ENCODE data around the gene LOXL3. TPM values are rescaled to one million over a fixed set of nuclear protein-coding genes. Genes with fewer than 3 reads are reported as not detected.

LOXL3 gene
- total and polyA plus RNA-seq, 2 donors (not counting 1 experiment from before 2014, with no cell fraction given), result 0.97 to 1.2 TPM

DNA sequence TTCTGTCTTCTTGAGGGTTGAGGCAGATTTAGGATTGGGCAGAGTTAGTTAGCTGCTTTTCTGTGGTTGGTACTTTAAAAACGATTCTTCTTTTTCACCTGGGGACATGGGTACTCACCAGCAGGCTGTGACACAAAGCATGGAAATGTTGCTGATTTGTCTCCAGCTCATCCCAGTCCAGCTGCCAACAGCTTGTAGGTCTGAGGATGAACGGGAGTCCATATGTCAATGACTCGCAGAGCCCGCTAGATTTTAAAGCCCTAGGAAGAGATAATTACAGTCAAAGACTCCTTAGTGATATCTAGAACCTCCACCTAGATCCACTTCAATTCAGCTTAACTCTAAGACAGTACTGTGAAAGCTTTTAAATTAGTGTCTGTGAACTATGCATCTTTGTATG, 21.6 kb upstream of the LOXL3 start:
- POLR2A ChIA-PET, result interaction anchor here (0.6 kb wide), 1 partner anchor 123 kb away, joined by 5 read pairs; no protein-coding TSS in a partner anchor
- no peak overlapping the region for H3K27ac ChIP-seq (ENCODE audit: low read length in 2 of 2)
- H3K79me2 ChIP-seq (ENCODE audit: control insufficient read depth, insufficient read depth, low read length), result no peaks in the 10 kb centered on the region
- Mint-ChIP-seq H3K27ac (no peak overlapping the region), H3K4me3 (no peak overlapping the region), H3K9me3 (ENCODE audit: insufficient read depth) (no peaks in the 10 kb centered on the region), H3K27me3 (no peaks in the 10 kb centered on the region), H3K4me1 (peaks cover 46% of the 10 kb centered on the region)
- TF ChIP-seq, protein P1, sequence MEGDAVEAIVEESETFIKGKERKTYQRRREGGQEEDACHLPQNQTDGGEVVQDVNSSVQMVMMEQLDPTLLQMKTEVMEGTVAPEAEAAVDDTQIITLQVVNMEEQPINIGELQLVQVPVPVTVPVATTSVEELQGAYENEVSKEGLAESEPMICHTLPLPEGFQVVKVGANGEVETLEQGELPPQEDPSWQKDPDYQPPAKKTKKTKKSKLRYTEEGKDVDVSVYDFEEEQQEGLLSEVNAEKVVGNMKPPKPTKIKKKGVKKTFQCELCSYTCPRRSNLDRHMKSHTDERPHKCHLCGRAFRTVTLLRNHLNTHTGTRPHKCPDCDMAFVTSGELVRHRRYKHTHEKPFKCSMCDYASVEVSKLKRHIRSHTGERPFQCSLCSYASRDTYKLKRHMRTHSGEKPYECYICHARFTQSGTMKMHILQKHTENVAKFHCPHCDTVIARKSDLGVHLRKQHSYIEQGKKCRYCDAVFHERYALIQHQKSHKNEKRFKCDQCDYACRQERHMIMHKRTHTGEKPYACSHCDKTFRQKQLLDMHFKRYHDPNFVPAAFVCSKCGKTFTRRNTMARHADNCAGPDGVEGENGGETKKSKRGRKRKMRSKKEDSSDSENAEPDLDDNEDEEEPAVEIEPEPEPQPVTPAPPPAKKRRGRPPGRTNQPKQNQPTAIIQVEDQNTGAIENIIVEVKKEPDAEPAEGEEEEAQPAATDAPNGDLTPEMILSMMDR (IDR thresholded peaks at IDR 0.05), result no peak
- no peak for TF ChIP-seq EZH2 (IDR thresholded peaks at IDR 0.05; ENCODE audit: borderline replicate concordance, insufficient read depth, low read depth, low read length, poor library complexity, severe bottlenecking)
- no peak overlapping the region for H2AFZ ChIP-seq (ENCODE audit: insufficient read depth, low read depth, low read length, poor library complexity, severe bottlenecking)
- intact Hi-C loops (cut with micrococcal nuclease), result loop anchor here (2.0 kb wide), 1 partner anchor 17 kb away; no protein-coding TSS in a partner anchor
- DNase-seq (no peak), ATAC-seq (ENCODE audit: low read depth) (no peak)
- H3K36me3 ChIP-seq (replicated peaks in 1 of 2; ENCODE audit: control extremely low read depth in 1 of 2, control insufficient read depth in 1 of 2, extremely low read depth in 1 of 2, insufficient read depth in 2 of 2, low read length in 1 of 2), result no peaks in the 10 kb centered on the region
- no peaks in the 10 kb centered on the region for H4K20me1 ChIP-seq (ENCODE audit: control insufficient read depth, insufficient read depth, low read length, poor library complexity, severe bottlenecking)
- no peaks in the 10 kb centered on the region for H3K27me3 ChIP-seq (replicated peaks in 1 of 4; ENCODE audit: control extremely low read depth in 1 of 4, control insufficient read depth in 3 of 4, insufficient read depth in 4 of 4, low read length in 3 of 4)
- CTCF ChIA-PET, result interaction anchor here (0.7 to 10.3 kb wide), 4 partner anchors 11 to 92 kb away, joined by 3 to 103 read pairs (median 4); partner anchors contain the start of gene DOK1
- H3K4me3 ChIP-seq (ENCODE audit: control extremely low read depth in 1 of 5, extremely low read depth in 1 of 5, insufficient read depth in 1 of 5, low read depth in 2 of 5, low read length in 4 of 5), result no peak overlapping the region
- no peak overlapping the region for H3K9ac ChIP-seq (ENCODE audit: low read length)
- peaks cover 0 to 4% (median 0%) of the 10 kb centered on the region in 3 donors for H3K9me3 ChIP-seq (ENCODE audit: control extremely low read depth in 1 of 3, control insufficient read depth in 2 of 3, insufficient read depth in 1 of 3, low read length in 2 of 3)
- H3K4me2 ChIP-seq (replicated peaks; ENCODE audit: low read depth, low read length, poor library complexity, severe bottlenecking), result no peak overlapping the region
- H3K4me1 ChIP-seq (ENCODE audit: control insufficient read depth in 2 of 2, insufficient read depth in 2 of 2, low read length in 2 of 2), result peaks cover 54 to 63% of the 10 kb centered on the region in 2 donors
- 82% methylated on average over 1 of the region's 4 CpGs for WGBS (ENCODE audit: insufficient coverage)
